HG03039 (cell line): ENCODE measurements around the gene PDF.

Experiments used
- ATAC-seq: cut with Tn5 transposase; IDR thresholded peaks from one replicate; pipeline ENCODE4 v1.9.1; 2021; ENCODE audit warnings: mild to moderate bottlenecking, moderate library complexity; ENCODE audit not compliant: unreplicated experiment

PDF gene

GRCh38 chr16:69285240-69285639, 45.1 kb downstream of the PDF start:
- no peak for ATAC-seq

GRCh38 chr16:69283851-69284250, 46.5 kb downstream of the PDF start:
- no peak for ATAC-seq

- ATAC-seq, result no peak
Measured at GRCh38 chr16:69277413-69277812, 53.0 kb downstream of the PDF start.
